Duodenal mucosa (tissue), 2 donors: Measurements from ENCODE around the gene MCM5.

Source experiments
- H3K27ac ChIP-seq: one replicate; pipeline ENCODE4 v1.7.0; 2013; ENCODE audit warnings: low read depth, low read length
- H3K27me3 ChIP-seq, 2 donors: one replicate each; pipeline ENCODE4 v1.7.0; 2013; ENCODE audit warnings: low read length in 2 of 2, control low read depth in 1 of 2; ENCODE audit not compliant: insufficient read depth in 2 of 2, control insufficient read depth in 1 of 2
- H3K36me3 ChIP-seq, 2 donors: one replicate each; pipeline ENCODE4 v1.7.0; 2013; ENCODE audit warnings: low read length in 2 of 2, control low read depth in 1 of 2; ENCODE audit not compliant: insufficient read depth in 2 of 2, control insufficient read depth in 1 of 2
- H3K4me1 ChIP-seq, 2 donors: one replicate each; pipeline ENCODE4 v1.7.0; 2013; ENCODE audit warnings: low read length in 2 of 2, control low read depth in 1 of 2; ENCODE audit not compliant: insufficient read depth in 2 of 2, control insufficient read depth in 1 of 2
- H3K4me3 ChIP-seq, 2 donors: one replicate each; pipeline ENCODE4 v1.7.0; 2013; ENCODE audit warnings: low read length in 2 of 2, low read depth in 1 of 2
- H3K9ac ChIP-seq, 2 donors: one replicate each; pipeline ENCODE4 v1.7.0; 2013; ENCODE audit warnings: low read length in 2 of 2, low read depth in 1 of 2
- H3K9me3 ChIP-seq, 2 donors: one replicate each; pipeline ENCODE4 v1.7.0; 2013; ENCODE audit warnings: low read length in 2 of 2, control low read depth in 1 of 2; ENCODE audit not compliant: control insufficient read depth in 1 of 2

The MCM5 gene

DNA sequence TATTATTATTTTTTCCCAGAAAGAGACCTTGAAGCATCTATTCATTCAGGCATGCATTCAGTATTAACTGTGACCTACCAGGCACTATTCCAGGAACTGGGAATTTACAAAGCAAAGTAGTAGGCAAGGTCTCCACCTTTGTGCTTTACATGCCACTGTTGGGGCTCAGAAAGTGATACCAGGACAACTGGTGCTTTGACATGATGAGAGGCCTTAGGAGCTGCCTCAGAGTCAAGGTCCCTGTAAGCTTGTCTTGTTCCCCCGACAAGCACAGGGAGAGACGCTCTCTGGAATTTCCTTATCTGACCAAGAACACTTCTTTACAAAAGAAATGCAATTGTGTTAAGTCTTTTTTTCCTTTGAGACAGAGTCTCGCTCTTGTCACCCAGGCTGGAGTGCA lies 21.3 kb upstream of the MCM5 start:
- peak overlapping the region; percentile 43 for H3K27ac ChIP-seq
- peaks cover 46 to 54% of the 10 kb centered on the region in 2 donors for H3K4me1 ChIP-seq
- H3K36me3 ChIP-seq = no peaks in the 10 kb centered on the region
- H3K9me3 ChIP-seq = no peaks in the 10 kb centered on the region
- H3K4me3 ChIP-seq = peak overlapping the region in 1 of 2 donors; percentile 18
- no peaks in the 10 kb centered on the region for H3K27me3 ChIP-seq
- peak overlapping the region in 1 of 2 donors; percentile 23 for H3K9ac ChIP-seq

DNA sequence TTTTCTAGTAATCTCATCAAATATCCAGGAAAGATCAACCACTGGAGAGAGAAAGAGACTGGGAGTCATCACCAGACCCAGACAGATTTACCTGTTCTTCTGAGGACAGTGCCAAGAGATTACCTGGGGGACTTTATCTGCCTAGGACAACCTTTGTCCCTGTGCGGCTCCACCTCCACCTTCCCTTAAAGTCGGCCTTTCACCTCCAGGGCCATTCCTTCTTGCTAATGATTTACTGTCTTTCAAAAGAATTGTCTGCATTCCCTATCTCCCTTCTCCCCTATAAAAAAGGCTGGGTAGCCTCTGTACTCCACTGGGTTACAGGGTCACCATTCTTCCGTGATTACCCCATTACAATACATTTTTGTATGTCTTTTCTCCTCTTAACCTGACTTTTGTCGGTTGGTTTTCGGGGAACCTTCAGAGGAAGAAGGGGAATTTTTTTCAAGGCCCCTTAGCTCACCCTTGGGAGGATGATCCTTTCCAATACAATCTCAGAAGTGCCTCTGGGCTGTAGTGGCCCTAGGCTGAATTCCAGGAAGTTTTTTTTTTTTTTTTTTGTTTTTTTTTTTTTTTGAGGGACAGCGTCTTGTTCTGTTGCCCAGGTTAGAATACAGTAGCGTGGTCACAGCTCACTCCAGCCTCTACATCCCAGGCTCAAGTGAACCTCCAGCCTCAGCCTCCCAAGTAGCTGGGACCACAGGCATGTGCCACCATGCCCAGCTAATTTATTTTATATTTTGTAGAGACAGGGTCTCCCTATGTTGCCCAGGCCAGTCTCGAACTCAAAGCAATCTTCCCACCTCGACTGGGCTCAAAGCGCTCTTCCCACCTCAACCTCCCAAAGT lies 20.6 kb upstream of the MCM5 start:
- Histone ChIP-seq H3K27ac (no peak overlapping the region), H3K4me1 (peaks cover 48 to 62% of the 10 kb centered on the region in 2 donors), H3K27me3 (no peaks in the 10 kb centered on the region), H3K9me3 (no peaks in the 10 kb centered on the region), H3K4me3 (peak overlapping the region in 1 of 2 donors; percentile 18), H3K9ac (peak overlapping the region in 1 of 2 donors; percentile 16), H3K36me3 (no peaks in the 10 kb centered on the region)

DNA sequence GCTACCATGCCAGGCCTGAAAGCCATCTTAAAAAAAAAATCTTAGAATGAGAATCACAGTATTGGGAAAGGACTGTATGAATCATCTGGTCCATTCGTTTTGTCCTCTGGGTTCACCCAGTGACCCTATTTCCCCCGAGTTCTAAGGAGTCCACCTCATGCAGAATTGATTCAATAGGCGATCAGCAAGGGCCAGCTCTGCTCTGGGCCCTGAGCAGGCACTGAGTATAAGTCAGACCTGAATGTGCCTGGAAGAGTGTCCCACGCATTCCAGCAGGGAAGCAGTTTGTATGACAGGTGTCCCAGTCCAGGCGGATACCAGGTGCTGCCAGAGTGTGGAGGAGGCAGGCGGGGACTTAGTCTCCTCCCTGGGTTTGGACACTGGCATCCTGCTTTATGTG lies 19.9 kb upstream of the MCM5 start:
- H3K27ac ChIP-seq = peak overlapping the region; percentile 46
- H3K9ac ChIP-seq = peak overlapping the region; percentile 33 to 77
- H3K4me1 ChIP-seq = peaks cover 55 to 68% of the 10 kb centered on the region in 2 donors
- H3K27me3 ChIP-seq = no peaks in the 10 kb centered on the region
- H3K4me3 ChIP-seq = peak overlapping the region in 1 of 2 donors; percentile 30
- H3K9me3 ChIP-seq = no peaks in the 10 kb centered on the region
- H3K36me3 ChIP-seq = no peaks in the 10 kb centered on the region

DNA sequence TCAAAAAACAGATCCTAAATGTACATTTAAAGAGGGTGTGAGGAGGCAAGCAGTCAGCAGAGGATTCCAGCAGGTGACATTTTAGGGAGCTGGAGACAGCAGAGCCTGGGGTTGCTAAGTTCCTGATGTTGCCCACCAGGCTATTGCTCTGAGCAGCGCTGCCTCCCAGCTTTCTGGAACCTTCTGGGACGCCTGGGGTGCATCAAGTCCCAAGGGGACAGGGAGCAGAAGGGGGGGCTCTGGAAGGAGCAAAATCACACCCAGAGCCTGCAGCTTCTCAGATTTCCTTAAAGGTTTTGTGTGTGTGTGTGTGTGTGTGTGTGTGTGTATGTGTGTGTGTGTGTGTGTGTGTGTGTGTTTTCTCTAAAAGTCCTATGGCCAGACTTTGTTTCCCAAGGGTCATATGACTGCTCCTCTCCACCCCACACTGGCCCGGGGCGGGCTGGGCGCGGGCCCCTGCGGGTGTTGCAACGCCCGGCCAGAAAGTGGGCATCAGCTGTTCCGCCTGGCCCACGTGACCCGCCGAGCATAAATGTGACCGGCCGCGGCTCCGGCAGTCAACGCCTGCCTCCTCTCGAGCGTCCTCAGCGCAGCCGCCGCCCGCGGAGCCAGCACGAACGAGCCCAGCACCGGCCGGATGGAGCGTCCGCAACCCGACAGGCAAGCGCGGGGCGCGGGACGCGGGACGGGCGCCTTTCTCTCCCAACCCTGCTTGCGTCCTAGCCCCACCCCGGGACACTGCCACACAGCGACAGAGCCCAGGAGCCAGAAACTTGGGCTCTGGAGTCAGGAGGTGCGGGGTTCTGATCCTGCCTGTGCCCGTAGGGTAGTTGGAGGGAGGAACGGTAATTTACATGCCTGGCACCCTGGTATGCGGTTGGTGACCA lies 19.2 kb upstream of the MCM5 start, which contains the start of gene HMOX1:
Gene HMOX1, plus strand, starts transcription at position 560 of the 887 bp plus-strand sequence. Its CDS starts 78 bp downstream, at position 638.
- Histone ChIP-seq H3K9ac (peak within 1 kb of the TSS; percentile 77 to 80), H3K4me3 (peak within 1 kb of the TSS; percentile 75 to 77), H3K27ac (peak within 1 kb of the TSS; percentile 59), H3K36me3 (no peaks in the 10 kb centered on the region), H3K4me1 (peaks cover 56 to 70% of the 10 kb centered on the region in 2 donors), H3K9me3 (no peaks in the 10 kb centered on the region), H3K27me3 (no peaks in the 10 kb centered on the region)

DNA sequence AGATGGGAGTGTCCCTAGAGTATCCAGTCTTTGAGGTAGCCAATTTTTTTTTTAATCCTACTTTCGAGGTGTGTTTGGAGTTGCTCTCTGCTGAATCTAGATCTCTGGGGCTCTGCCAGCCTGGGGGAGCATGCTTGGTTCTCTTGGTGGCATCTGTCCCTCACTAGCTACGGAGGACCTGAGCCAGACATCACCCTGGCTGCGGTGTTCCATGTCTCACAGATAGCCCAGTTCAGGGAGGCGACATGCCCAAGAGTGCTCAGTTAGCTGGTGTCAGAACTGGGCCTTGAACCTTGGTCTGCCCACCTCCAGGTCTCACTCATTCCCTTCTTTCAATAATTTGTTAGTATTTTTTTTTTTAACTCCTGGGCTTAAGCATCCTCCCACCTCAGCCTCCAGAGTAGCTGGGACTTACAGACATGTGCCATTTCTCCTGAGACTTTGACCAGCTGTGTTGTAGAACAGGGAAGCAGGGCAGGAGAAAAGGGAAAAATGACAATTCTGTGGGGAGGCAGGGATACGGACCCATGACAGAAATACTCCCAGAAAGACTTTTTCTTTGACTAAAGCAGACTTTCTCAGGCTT lies 18.4 kb upstream of the MCM5 start:
- H3K27ac ChIP-seq = peak overlapping the region; percentile 59
- no peaks in the 10 kb centered on the region for H3K27me3 ChIP-seq
- peaks cover 54 to 67% of the 10 kb centered on the region in 2 donors for H3K4me1 ChIP-seq
- H3K36me3 ChIP-seq = peaks cover 0 to 2% of the 10 kb centered on the region in 2 donors
- no peaks in the 10 kb centered on the region for H3K9me3 ChIP-seq
- peak overlapping the region; percentile 75 to 77 for H3K4me3 ChIP-seq
- H3K9ac ChIP-seq = peak overlapping the region; percentile 77 to 80

DNA sequence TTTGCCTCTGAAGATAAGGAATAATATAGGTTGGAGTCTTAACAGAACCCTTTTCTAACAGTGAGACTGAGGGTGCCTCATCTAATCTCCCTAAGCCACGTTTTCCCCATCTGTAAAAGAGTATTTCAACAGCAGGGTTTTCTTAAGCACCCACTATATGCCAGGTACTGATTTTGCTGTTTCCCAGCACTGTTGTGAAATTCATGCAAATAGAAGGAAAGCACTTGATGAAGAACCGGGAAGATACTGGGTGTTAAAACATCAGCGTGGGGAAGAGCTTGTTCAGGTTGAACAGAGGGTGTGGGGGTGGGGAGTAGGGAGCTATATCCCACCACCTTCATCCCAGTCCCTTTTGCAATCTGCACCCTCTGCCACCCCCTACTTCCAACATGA lies 16.3 kb upstream of the MCM5 start:
- Histone ChIP-seq H3K9me3 (no peaks in the 10 kb centered on the region), H3K9ac (no peak overlapping the region)

DNA sequence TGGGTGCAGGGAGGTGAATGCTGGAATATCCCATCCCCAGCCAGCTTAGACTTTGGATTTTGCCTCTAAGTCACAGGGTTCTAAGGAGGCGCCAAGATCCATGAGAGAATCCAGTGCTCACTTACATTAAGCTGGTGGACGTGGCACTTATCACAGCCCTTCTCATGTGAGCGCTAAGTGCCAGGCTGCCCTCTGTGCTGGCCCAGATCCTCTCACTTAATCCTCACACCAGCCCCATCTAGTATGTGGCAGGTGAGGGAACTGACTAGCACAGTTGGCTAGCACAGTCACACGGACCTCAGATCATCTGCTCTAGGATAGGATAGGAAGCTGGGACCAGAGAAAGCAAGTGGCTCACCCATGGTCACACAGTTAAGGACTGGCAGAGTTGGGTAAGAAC lies 15.4 kb upstream of the MCM5 start:
- Histone ChIP-seq H3K27ac (peak overlapping the region; percentile 18), H3K27me3 (no peaks in the 10 kb centered on the region), H3K4me1 (peaks cover 30 to 39% of the 10 kb centered on the region in 2 donors), H3K4me3 (peak overlapping the region in 1 of 2 donors; percentile 40), H3K36me3 (peaks cover 3 to 15% of the 10 kb centered on the region in 2 donors), H3K9me3 (no peaks in the 10 kb centered on the region), H3K9ac (peak overlapping the region in 1 of 2 donors; percentile 10)

More for the DNA sequence above, 16.3 kb upstream of the MCM5 start:
- peaks cover 33 to 46% of the 10 kb centered on the region in 2 donors for H3K4me1 ChIP-seq
- H3K4me3 ChIP-seq = peak overlapping the region in 1 of 2 donors; percentile 40
- no peaks in the 10 kb centered on the region for H3K27me3 ChIP-seq
- H3K36me3 ChIP-seq = peaks cover 3 to 15% of the 10 kb centered on the region in 2 donors
- no peak overlapping the region for H3K27ac ChIP-seq

DNA sequence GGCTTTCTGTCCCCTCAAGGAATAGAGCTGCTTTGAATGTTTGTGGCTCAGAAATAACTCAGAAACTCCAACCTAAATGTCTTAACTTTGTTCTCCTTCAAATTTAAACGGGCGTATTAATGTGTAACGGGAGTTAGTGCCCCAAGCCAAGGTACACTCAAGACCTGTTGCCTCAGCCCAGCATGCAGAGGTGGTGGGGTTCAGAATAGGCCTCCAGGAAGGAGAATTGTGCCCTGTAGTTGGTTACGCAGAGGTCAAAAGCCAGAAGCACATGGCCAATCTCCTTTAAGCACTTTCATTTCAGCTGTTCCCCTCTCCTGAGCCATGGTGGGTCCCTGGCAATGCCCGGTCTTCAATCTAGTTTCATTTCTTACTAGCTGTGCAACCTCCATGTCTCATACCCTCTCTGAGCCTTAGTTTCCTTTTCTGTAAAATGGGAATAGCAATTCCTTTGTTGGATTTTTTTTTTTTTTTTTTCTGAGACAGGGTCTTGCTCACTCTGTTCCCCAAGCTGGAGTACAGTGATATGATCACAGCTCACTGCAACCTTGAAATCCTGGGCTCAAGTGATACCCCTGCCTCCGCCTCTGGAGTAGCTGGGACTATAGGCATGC lies 14.9 kb upstream of the MCM5 start:
- Histone ChIP-seq H3K9me3 (no peaks in the 10 kb centered on the region), H3K36me3 (peaks cover 3 to 20% of the 10 kb centered on the region in 2 donors), H3K27me3 (no peaks in the 10 kb centered on the region), H3K4me3 (peak overlapping the region in 1 of 2 donors; percentile 40), H3K27ac (no peak overlapping the region), H3K4me1 (peaks cover 26 to 33% of the 10 kb centered on the region in 2 donors), H3K9ac (peak overlapping the region in 1 of 2 donors; percentile 10)

DNA sequence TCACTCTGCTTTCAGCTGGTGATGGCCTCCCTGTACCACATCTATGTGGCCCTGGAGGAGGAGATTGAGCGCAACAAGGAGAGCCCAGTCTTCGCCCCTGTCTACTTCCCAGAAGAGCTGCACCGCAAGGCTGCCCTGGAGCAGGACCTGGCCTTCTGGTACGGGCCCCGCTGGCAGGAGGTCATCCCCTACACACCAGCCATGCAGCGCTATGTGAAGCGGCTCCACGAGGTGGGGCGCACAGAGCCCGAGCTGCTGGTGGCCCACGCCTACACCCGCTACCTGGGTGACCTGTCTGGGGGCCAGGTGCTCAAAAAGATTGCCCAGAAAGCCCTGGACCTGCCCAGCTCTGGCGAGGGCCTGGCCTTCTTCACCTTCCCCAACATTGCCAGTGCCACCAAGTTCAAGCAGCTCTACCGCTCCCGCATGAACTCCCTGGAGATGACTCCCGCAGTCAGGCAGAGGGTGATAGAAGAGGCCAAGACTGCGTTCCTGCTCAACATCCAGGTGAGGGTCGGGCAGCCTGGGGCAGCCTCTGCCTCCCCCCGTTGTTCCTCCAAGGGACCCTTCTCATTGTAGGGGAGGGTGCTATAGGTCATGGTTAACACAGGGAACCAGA lies 13.2 kb upstream of the MCM5 start:
- Histone ChIP-seq H3K4me1 (peaks cover 11 to 21% of the 10 kb centered on the region in 2 donors), H3K9ac (no peak overlapping the region), H3K36me3 (peaks cover 3 to 29% of the 10 kb centered on the region in 2 donors), H3K27ac (no peak overlapping the region), H3K27me3 (no peaks in the 10 kb centered on the region), H3K4me3 (no peak overlapping the region), H3K9me3 (no peaks in the 10 kb centered on the region)
